Measurements from ENCODE around the gene GPC2.

GRCh38 chr7:100175296-100175935 lies 1.8 kb downstream of the GPC2 start:
- TF ChIP-seq, protein P1, sequence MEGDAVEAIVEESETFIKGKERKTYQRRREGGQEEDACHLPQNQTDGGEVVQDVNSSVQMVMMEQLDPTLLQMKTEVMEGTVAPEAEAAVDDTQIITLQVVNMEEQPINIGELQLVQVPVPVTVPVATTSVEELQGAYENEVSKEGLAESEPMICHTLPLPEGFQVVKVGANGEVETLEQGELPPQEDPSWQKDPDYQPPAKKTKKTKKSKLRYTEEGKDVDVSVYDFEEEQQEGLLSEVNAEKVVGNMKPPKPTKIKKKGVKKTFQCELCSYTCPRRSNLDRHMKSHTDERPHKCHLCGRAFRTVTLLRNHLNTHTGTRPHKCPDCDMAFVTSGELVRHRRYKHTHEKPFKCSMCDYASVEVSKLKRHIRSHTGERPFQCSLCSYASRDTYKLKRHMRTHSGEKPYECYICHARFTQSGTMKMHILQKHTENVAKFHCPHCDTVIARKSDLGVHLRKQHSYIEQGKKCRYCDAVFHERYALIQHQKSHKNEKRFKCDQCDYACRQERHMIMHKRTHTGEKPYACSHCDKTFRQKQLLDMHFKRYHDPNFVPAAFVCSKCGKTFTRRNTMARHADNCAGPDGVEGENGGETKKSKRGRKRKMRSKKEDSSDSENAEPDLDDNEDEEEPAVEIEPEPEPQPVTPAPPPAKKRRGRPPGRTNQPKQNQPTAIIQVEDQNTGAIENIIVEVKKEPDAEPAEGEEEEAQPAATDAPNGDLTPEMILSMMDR (IDR thresholded peaks at IDR 0.05; ENCODE audit: extremely low read depth in 1 of 2, insufficient read depth in 1 of 2, low read depth in 1 of 2, low read length in 2 of 2) = no peak
- TF ChIP-seq POLR2AphosphoS5 (IDR thresholded peaks at IDR 0.05; ENCODE audit: insufficient read depth, low read depth, low read length) = no peak
- no peak for TF ChIP-seq EZH2 (IDR thresholded peaks at IDR 0.05; ENCODE audit: borderline replicate concordance, low read depth, low read length, severe bottlenecking)
